C1 segment of cervical spinal cord (tissue), 14 donors: ENCODE measurements around the gene KRT16.
A peak's percentile ranks its signal among the peaks of the same experiment; 100 is the strongest.
"Not testable (repeated sequence)": the region's sequence is repeated elsewhere in the genome, so short reads cannot be mapped to it uniquely, and the experiment has no call there.

Source experiments
- DNase-seq, 14 donors: peaks; one replicate each; lab custom pipeline; 2025; lab: John Stamatoyannopoulos, UW

The KRT16 gene

DNA sequence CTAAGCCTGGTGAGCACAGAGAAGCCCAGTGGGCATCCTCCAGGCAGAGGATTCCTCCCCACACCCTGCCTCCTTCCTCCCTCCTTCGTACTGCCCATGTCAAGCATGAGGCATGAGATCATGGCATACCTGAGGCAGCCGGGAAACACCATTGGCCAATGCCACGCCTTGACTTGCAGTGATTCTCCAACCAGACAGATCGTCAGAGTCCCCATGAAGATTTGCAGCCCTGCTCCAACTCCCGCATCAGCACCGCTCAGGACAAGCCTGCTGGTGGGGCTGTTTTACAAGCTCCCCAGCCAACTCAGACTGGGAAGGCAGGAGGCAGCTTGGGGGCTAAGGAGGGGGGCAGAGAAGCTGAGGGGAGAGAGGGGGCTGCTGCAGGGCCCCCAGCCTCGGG is 2.9 kb upstream of the KRT16 start:
- no peak for DNase-seq

- peak in 1 of 14 donors; percentile 9 for DNase-seq
Observed at GRCh38 chr17:41614767-41615166, 2.2 kb upstream of the KRT16 start.

GRCh38 chr17:41614098-41614497 is 1.5 kb upstream of the KRT16 start:
- no peak for DNase-seq

GRCh38 chr17:41613277-41614082 is 913 bp upstream of the KRT16 start:
- no peak for DNase-seq

GRCh38 chr17:41610965-41611640 is 1.5 kb downstream of the KRT16 start:
- no peak for DNase-seq

GRCh38 chr17:41610061-41610517 is 2.5 kb downstream of the KRT16 start:
- not testable (repeated sequence) for DNase-seq

GRCh38 chr17:41606930-41607329 is 5.6 kb downstream of the KRT16 start:
- DNase-seq, result not testable (repeated sequence)

- DNase-seq, result no peak
Observed at GRCh38 chr17:41602524-41602923, 10.0 kb downstream of the KRT16 start.

GRCh38 chr17:41600318-41600717 is 12.2 kb downstream of the KRT16 start:
- no peak for DNase-seq

DNA sequence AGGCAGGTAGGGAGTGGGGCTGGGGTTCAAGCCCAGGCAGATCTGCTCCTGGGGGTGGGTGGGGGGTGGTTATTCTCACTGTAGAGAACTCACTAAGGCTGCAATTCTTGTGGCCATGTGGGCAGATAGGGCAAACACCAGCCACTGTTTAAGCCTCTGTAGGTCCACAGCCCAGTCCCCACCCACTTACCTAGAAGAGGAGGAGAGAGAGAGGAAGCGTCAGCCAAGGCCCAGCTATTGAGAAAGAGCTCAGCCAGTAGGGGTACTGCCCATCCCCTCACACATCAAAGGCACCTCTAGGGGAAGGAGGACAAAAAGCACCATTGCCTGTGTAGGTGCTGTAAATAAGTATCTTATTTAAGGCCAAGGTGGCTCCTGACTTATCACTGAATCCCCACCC is 12.9 kb downstream of the KRT16 start:
- no peak for DNase-seq

GRCh38 chr17:41595585-41595984 is 17.0 kb downstream of the KRT16 start:
- no peak for DNase-seq

- DNase-seq, result no peak
Observed at GRCh38 chr17:41594363-41594915, 18.1 kb downstream of the KRT16 start.

DNA sequence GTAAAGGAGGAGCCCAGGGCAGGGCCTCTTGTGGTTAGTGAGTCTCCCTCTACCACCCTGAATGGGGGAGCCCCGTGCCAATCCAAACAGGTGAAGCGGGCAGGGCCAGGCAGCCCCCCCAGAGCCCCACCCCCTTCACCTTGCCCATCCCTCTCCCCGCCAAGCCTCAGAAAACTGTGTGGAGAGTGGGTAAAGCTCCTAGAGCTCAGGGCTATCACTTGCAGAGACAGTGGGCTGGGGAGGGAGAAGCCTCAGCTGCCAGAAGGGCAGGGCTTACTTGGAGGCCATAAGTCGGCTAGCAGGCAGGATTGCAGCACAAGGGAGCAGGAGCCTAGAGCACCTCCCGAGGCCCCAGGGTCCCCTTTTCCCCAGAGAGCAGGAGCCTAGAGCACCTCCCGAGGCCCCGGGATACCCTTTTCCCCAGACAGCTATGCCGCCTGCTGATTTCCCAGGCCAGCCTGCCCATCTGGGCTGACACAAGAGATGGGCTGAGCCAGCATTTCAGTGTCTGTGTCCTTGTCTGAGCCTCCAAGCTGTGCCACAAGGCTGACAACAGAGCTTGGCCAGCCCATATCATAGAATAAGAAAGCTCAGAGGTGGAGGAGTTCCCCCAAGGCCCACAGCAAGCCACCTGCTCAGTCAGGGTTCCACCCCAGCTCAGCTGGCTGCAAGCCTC is 19.1 kb downstream of the KRT16 start:
- no peak for DNase-seq

DNA sequence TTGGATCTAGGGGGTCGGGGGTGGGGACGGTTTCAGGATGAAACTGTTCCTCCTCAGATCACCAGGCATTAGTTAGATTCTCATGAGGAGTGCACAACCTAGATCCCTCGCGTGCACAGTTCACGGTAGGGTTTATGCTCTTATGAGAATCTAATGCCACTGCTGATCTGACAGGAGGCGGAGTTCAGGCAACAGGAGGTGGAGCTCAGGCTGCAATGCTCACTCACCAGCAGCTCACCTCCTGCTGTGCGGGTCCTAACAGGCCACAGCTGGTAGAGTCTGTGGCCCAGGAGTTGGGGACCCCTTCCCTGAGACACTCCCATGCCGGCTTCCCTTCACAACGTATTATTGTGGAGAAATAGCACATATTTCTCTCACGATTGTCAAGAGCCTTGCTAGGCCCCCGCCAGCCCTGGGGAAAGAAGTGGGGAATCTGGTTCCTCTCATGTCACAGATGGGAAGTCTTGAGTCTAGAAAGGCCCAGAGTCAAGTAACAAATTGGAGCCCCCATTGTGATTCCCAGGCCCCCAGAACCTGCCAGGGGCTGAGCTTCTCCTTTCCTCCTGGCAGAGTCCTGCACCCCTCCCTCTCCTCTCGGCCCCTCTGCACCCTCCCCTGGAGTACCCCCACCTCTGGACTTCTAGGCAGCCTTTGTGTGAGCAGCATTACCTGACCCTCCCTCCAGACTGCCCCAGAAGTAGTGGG is 19.8 kb downstream of the KRT16 start:
- no peak for DNase-seq

GRCh38 chr17:41589301-41589700 is 23.3 kb downstream of the KRT16 start:
- DNase-seq, result no peak

- DNase-seq, result no peak
Observed at GRCh38 chr17:41588126-41588810, 24.3 kb downstream of the KRT16 start.

DNA sequence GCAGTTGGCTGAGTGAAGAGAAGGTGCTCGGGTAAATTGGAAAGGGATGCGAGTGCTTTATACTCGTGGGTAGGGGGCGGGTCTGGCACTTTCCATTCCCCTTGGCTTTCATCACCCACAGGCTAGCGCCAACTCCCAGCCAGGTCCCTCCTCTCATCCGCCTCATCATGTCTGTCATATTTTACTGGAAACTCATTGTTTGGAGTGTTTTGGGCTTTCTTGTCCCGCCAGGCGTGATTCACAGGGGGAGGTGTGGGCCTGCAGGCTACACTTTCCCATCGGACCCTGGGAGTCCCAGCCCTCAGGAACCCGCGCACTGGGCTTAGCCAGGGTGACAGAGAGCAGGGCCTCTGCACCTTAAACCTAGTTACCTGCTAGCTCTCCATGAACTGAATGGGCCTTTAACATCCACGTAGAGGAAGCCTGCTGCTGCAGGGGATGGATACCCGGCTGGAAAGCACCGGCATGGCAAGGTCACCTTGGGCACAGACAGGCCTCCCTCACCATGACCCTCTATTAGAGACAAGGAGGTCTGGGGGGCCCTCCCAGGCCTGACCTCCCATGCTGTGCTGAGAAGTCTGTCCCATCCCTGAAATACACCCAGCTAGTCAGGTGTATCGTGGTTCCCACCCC is 25.6 kb downstream of the KRT16 start, which contains the start of gene KRT14:
KRT14 (minus strand) TSS at position 33 of the 633 bp plus-strand sequence. CDS start 61 bp downstream, outside the sequence.
- DNase-seq, result no peak

- no peak for DNase-seq
Observed at GRCh38 chr17:41585301-41586056, 27.1 kb downstream of the KRT16 start.

DNA sequence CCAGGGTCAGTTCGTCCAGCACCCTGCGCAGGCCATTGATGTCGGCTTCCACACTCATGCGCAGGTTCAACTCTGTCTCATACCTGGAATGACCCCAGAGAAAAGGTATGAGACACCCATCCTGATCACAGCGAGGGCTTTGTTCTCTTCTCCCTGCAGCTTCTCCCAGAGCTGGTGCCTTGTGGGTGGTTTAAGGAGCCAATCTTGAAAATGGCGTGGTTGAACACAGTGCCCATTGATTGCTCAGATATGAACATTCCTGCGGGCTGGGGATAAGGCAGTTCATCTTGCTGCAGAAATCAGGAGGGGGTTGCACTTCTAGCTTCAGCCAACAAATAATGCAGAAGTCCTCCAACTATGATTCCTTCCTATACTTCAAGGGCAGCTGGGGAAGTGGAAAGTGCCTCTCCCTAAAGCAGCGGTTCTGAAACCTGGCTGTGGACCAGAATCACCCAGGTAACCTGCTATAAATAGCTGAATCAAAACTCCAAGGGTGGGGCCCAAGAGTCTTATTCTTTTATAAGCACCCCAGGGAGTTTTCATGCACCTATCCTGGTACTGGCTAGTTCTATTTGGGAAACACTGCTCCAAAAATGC is 28.1 kb downstream of the KRT16 start:
- DNase-seq, result not testable (repeated sequence)
